ENCODE measurements around the gene COL24A1.

COL24A1 gene

GRCh38 chr1:86110451-86111129 is 46.0 kb downstream of the COL24A1 start:
- no peak for TF ChIP-seq EZH2 (IDR thresholded peaks at IDR 0.05)
- TF ChIP-seq POLR2AphosphoS5 (IDR thresholded peaks at IDR 0.05; ENCODE audit: borderline replicate concordance, low read depth, low read length) = no peak
- TF ChIP-seq FOXP2 (optimal IDR thresholded peaks at IDR 0.05; ENCODE audit: control extremely low read depth, extremely low read length, insufficient read depth) = no peak
- no peaks in the 10 kb centered on the region for H3K36me3 ChIP-seq (ENCODE audit: insufficient read depth, low read length)
- H3K4me3 ChIP-seq = no peak overlapping the region
- no peaks in the 10 kb centered on the region for H3K9me3 ChIP-seq (ENCODE audit: low read depth, low read length)
- DNase-seq (ENCODE audit: low read depth, low spot score) = no peak
- no peak overlapping the region for H3K9ac ChIP-seq (ENCODE audit: insufficient read length)
- no peak overlapping the region for H3K27ac ChIP-seq

- DNase-seq (ENCODE audit: low read depth, low spot score) = no peak
- Histone ChIP-seq H3K9ac (ENCODE audit: insufficient read length) (no peak overlapping the region), H3K36me3 (ENCODE audit: insufficient read depth, low read length) (no peaks in the 10 kb centered on the region), H3K9me3 (ENCODE audit: low read depth, low read length) (no peaks in the 10 kb centered on the region), H3K4me3 (no peak overlapping the region), H3K27ac (no peak overlapping the region)
- TF ChIP-seq FOXP2 (optimal IDR thresholded peaks at IDR 0.05; ENCODE audit: control extremely low read depth, extremely low read length, insufficient read depth) = no peak
- TF ChIP-seq EZH2 (IDR thresholded peaks at IDR 0.05) = no peak
- TF ChIP-seq POLR2AphosphoS5 (IDR thresholded peaks at IDR 0.05; ENCODE audit: borderline replicate concordance, low read depth, low read length) = no peak
Measured at GRCh38 chr1:86105533-86105866, 51.1 kb downstream of the COL24A1 start.

DNA sequence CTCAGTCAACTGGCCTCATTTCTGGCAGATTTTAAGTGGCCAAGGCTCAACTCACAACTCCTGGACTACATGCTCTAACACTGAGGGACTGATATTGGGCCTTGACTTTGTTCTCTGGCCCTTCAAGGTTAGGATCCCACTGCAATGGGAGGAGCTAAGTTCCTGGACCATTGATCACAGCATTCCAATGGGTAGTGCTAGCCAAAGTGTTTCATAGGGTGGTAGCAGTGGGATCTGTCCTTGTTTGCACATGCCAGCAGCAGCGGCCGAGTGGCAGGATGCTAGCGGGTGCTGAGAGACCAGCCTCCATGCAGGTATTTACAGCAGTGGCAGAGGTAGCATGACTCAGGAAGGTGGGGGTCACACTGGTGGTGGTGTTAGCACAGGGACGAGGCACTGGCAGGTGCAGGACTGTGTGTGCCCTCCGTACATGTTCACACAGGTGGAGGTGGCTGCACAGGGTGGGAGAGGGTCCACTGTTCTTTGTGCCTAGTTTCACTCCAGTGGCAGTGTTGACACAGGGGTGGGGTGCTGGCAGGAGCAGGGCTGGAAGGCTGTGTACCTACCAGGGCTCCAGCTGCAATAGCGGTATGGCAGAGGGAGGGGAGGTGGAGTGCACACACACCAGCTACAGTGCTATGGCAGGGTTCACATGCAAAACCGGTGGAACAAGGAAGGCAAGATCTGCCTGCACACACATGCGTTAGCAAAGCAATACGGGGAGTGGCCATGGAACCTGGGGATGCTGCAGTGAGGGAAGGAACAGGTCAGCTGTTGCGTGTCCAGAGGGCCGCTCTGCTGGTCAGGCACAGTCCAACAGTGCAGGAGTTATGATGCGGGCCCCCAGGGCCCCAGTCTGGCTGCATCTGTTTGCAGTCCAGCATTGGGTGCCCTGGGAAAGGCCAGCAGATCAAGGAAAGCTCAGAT is 51.7 kb downstream of the COL24A1 start:
- Histone ChIP-seq H3K36me3 (ENCODE audit: insufficient read depth, low read length) (no peaks in the 10 kb centered on the region), H3K9me3 (ENCODE audit: low read depth, low read length) (no peaks in the 10 kb centered on the region), H3K27ac (no peak overlapping the region), H3K4me3 (no peak overlapping the region), H3K9ac (ENCODE audit: insufficient read length) (no peak overlapping the region)
- no peak for TF ChIP-seq POLR2AphosphoS5 (IDR thresholded peaks at IDR 0.05; ENCODE audit: borderline replicate concordance, low read depth, low read length)
- TF ChIP-seq FOXP2 (optimal IDR thresholded peaks at IDR 0.05; ENCODE audit: control extremely low read depth, extremely low read length, insufficient read depth) = no peak
- TF ChIP-seq EZH2 (IDR thresholded peaks at IDR 0.05) = no peak
- DNase-seq (ENCODE audit: low read depth, low spot score) = no peak

- no peak overlapping the region for H3K4me3 ChIP-seq
- H3K36me3 ChIP-seq (ENCODE audit: insufficient read depth, low read length) = no peaks in the 10 kb centered on the region
- no peak overlapping the region for H3K9ac ChIP-seq (ENCODE audit: insufficient read length)
- H3K27ac ChIP-seq = no peak overlapping the region
- no peaks in the 10 kb centered on the region for H3K9me3 ChIP-seq (ENCODE audit: low read depth, low read length)
- no peak for TF ChIP-seq FOXP2 (optimal IDR thresholded peaks at IDR 0.05; ENCODE audit: control extremely low read depth, extremely low read length, insufficient read depth)
- TF ChIP-seq POLR2AphosphoS5 (IDR thresholded peaks at IDR 0.05; ENCODE audit: borderline replicate concordance, low read depth, low read length) = no peak
- no peak for TF ChIP-seq EZH2 (IDR thresholded peaks at IDR 0.05)
- no peak for DNase-seq (ENCODE audit: low read depth, low spot score)
Measured at GRCh38 chr1:86101616-86102015, 55.0 kb downstream of the COL24A1 start.

DNA sequence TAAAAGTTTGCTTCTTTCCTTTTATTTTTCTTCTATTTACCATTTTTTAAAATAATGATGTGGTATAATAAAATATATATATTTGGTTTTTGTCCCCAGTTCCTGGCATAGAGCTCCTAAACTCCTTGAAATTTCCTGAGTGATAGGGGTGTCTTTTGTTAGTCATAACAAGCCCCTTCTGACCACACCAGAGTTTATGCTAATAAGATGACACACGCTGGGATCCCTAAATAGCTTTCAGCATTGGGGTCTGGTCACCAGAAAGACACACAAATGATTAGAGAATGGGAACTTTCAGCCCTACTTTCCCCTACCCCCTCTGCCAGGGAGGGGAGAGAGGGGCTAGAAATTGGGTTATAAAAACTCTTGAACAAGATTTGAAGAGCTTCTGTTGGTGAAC is 56.2 kb downstream of the COL24A1 start:
- Histone ChIP-seq H3K27ac (no peak overlapping the region), H3K9ac (ENCODE audit: insufficient read length) (no peak overlapping the region), H3K36me3 (ENCODE audit: insufficient read depth, low read length) (no peaks in the 10 kb centered on the region), H3K4me3 (no peak overlapping the region), H3K9me3 (ENCODE audit: low read depth, low read length) (no peaks in the 10 kb centered on the region)
- no peak for TF ChIP-seq POLR2AphosphoS5 (IDR thresholded peaks at IDR 0.05; ENCODE audit: borderline replicate concordance, low read depth, low read length)
- no peak for TF ChIP-seq EZH2 (IDR thresholded peaks at IDR 0.05)
- TF ChIP-seq FOXP2 (optimal IDR thresholded peaks at IDR 0.05; ENCODE audit: control extremely low read depth, extremely low read length, insufficient read depth) = no peak
- DNase-seq (ENCODE audit: low read depth, low spot score) = no peak

GRCh38 chr1:86089765-86090164 is 66.8 kb downstream of the COL24A1 start:
- no peak overlapping the region for H3K27ac ChIP-seq
- H3K9me3 ChIP-seq (ENCODE audit: low read depth, low read length) = no peaks in the 10 kb centered on the region
- no peaks in the 10 kb centered on the region for H3K36me3 ChIP-seq (ENCODE audit: insufficient read depth, low read length)
- no peak for DNase-seq (ENCODE audit: low read depth, low spot score)
- TF ChIP-seq POLR2AphosphoS5 (IDR thresholded peaks at IDR 0.05; ENCODE audit: borderline replicate concordance, low read depth, low read length) (no peak), EZH2 (IDR thresholded peaks at IDR 0.05) (no peak), FOXP2 (optimal IDR thresholded peaks at IDR 0.05; ENCODE audit: control extremely low read depth, extremely low read length, insufficient read depth) (no peak)
- H3K4me3 ChIP-seq = no peak overlapping the region
- H3K9ac ChIP-seq (ENCODE audit: insufficient read length) = no peak overlapping the region

DNA sequence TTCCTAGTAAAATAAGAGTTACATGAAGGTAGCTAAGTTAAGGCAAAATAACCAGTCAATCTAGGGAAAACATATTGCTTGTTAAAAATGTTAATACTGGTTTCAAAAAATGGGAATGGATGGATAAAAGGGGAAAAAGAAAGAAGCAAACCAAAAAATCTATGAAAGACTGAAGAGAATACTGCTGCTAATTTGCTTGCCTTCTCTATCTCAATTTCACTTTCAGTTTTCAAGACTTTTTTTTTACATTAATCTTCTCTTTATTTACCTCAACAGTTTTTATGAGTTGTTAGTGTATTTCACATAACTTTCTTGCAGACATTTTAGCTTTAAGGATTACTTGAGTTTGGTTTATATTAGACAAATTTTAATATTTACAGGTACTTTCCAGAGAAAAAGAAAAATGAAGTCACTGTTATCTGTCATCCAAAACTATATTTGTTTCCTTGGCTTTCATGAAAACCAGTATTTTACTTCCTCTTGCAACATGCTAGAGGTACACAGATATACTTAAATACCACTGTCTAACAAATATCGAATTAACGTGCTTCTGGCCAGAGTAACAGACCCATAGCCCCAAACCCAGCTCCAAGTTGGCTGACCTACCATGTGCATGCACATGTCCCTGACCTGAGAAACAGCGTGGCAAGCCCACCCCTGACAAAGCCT is 70.7 kb downstream of the COL24A1 start:
- TF ChIP-seq FOXP2 (optimal IDR thresholded peaks at IDR 0.05; ENCODE audit: control extremely low read depth, extremely low read length, insufficient read depth) (no peak), POLR2AphosphoS5 (IDR thresholded peaks at IDR 0.05; ENCODE audit: borderline replicate concordance, low read depth, low read length) (no peak), EZH2 (IDR thresholded peaks at IDR 0.05) (no peak)
- no peaks in the 10 kb centered on the region for H3K36me3 ChIP-seq (ENCODE audit: insufficient read depth, low read length)
- no peak for DNase-seq (ENCODE audit: low read depth, low spot score)
- no peak overlapping the region for H3K27ac ChIP-seq
- H3K9ac ChIP-seq (ENCODE audit: insufficient read length) = no peak overlapping the region
- no peaks in the 10 kb centered on the region for H3K9me3 ChIP-seq (ENCODE audit: low read depth, low read length)
- no peak overlapping the region for H3K4me3 ChIP-seq

DNA sequence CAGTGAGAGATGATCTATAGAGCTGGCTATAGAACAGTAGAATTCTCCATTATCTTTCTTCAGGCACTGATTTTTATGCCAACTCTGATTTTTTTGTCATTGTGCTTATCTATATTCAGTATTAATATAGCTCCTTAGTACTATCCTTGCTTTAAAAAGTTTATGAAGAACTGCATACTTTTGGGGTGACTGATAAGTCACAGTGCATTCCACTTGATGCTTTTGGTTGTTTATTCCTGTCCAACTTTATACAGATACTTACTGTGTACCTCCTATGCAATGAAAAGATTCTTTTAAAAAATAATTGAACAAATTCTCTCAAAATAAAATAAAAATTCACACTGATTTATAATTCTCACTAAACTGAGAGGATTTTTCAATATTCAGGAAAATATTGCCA is 71.6 kb downstream of the COL24A1 start:
- no peak overlapping the region for H3K9ac ChIP-seq (ENCODE audit: insufficient read length)
- H3K9me3 ChIP-seq (ENCODE audit: low read depth, low read length) = no peaks in the 10 kb centered on the region
- H3K36me3 ChIP-seq (ENCODE audit: insufficient read depth, low read length) = no peaks in the 10 kb centered on the region
- no peak overlapping the region for H3K4me3 ChIP-seq
- DNase-seq (ENCODE audit: low read depth, low spot score) = no peak
- no peak overlapping the region for H3K27ac ChIP-seq
- TF ChIP-seq POLR2AphosphoS5 (IDR thresholded peaks at IDR 0.05; ENCODE audit: borderline replicate concordance, low read depth, low read length) (no peak), EZH2 (IDR thresholded peaks at IDR 0.05) (no peak), FOXP2 (optimal IDR thresholded peaks at IDR 0.05; ENCODE audit: control extremely low read depth, extremely low read length, insufficient read depth) (no peak)
